Mononuclear cell (primary cell): ENCODE measurements around the gene LRRD1. TPM values are rescaled to one million over a fixed set of nuclear protein-coding genes. Genes with fewer than 3 reads are reported as not detected.
"Not testable (repeated sequence)": the region's sequence is repeated elsewhere in the genome, so short reads cannot be mapped to it uniquely, and the experiment has no call there.

Experiments used
- H3K27me3 ChIP-seq: 2 replicates; pipeline ENCODE4 v1.6.0; 2011; ENCODE audit warnings: low read length, control low read depth; ENCODE audit not compliant: insufficient read depth
- H3K4me1 ChIP-seq: 2 replicates; pipeline ENCODE4 v1.5.1; 2011; ENCODE audit warnings: mild to moderate bottlenecking, low read length, control low read depth; ENCODE audit not compliant: insufficient read depth
- H3K4me3 ChIP-seq: 2 replicates; pipeline ENCODE4 v1.5.1; 2011; ENCODE audit warnings: mild to moderate bottlenecking, low read length, moderate library complexity
- H3K9me3 ChIP-seq: 2 replicates; pipeline ENCODE4 v1.5.1; 2011; ENCODE audit warnings: low read depth, mild to moderate bottlenecking, control low read depth, low read length
- total RNA-seq: library from RNA; depleted of rRNA; stranded (reverse); fragments of >200 nt; gene quantifications from one replicate; pipeline ENCODE4 v1.2.3, GENCODE V29; 2012

LRRD1 gene
- 0.10 TPM for total RNA-seq

DNA sequence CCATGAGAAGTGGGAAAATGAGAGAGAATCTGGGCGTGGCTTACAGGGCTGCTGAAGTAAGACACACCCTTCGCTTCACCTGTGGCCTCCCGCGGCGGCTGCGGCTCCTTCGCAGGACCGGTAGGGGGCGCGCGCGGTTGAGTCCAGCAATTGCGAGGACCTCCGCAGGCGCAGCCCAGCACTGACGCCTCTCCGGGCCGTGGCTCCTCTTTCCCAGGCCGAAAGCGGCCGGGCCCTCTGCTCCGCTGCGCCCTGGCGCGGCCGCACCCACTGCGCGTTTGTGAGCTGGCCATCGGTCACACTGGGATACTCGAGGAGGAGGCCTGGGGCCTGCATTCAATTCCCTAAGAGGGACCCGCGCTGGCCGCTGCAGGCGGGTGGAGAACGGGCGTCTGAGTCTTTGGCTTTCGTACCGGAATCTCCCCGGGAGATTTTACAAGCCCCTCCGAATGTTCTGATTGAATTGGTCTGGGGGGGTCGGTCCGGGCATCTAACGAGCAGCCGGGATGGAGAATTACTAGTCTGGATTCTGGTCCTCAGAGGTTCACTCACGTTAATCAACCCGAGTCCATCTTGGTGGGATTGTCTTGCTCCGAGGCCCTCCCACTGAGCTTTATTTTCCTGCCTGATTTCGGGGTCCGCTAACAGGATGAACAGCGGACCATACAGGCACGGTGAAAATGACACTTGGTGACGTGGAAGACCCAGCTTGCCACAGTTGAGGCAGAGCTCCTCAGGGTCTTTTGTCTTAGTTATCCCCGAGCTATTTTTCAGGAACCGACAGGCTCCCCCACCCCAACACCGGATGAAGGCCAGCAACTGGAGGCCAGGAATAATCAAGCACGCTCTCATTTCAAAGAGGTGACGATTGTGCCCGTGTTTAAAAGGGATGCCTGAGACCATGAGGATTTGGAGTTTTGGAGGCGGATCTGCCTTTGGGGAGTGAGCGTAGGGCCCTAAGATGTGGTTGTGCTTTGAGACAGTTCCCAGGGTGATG, at the start of gene LRRD1:
LRRD1 (minus strand) TSS at position 215 of the 997 bp plus-strand sequence. CDS start 13,940 bp downstream, outside the sequence.
- Histone ChIP-seq H3K9me3 (no peaks in the 10 kb centered on the region), H3K4me1 (peaks cover 8% of the 10 kb centered on the region), H3K27me3 (peaks cover 11% of the 10 kb centered on the region), H3K4me3 (peak within 1 kb of the TSS; percentile 37)

- Histone ChIP-seq H3K9me3 (no peaks in the 10 kb centered on the region), H3K4me3 (no peak overlapping the region), H3K4me1 (no peaks in the 10 kb centered on the region), H3K27me3 (no peaks in the 10 kb centered on the region)
Measured at GRCh38 chr7:92228742-92229141, 49.8 kb upstream of the LRRD1 start.

DNA sequence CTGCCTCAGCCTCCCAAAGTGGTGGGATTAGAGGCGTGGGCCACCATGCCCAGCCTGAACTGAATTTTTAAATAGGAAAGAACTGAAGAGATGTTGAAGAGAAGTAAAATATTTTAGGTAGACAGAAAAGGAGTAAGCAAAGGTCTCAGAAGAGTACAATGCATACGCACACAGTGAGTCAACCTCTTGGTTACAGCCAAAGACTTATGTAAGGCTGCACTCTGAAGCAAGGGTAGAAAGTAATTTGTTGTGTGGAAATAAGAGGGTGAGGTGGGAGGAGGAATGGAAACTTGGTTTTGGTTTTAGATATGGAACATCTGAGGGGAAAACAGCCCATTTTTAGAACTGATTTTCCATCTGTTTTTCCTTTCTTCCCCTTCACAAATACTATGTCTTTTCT, 49.2 kb upstream of the LRRD1 start:
- Histone ChIP-seq H3K27me3 (no peaks in the 10 kb centered on the region), H3K4me3 (no peak overlapping the region), H3K9me3 (no peaks in the 10 kb centered on the region), H3K4me1 (no peaks in the 10 kb centered on the region)

GRCh38 chr7:92226981-92227380, 48.0 kb upstream of the LRRD1 start:
- Histone ChIP-seq H3K4me3 (no peak overlapping the region), H3K9me3 (no peaks in the 10 kb centered on the region), H3K4me1 (no peaks in the 10 kb centered on the region), H3K27me3 (no peaks in the 10 kb centered on the region)

DNA sequence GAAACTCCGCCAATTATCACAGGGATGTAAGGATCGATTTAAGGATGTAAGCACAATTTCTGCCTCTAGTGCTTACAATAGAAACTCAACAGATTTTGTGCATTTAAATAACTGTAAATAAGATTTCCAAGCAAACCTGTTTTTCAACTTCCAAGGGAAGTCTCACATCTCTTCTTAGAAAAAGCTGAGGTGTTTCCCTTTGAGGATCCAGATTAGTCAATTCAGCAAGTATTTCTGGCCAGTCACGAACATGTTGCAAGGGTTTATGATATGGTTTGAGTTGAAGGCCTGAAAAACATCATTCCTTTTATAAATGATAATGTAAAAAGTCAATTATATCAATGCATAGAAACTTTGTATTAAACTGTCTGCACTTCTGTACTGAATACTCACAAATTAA, 42.8 kb upstream of the LRRD1 start:
- Histone ChIP-seq H3K9me3 (no peaks in the 10 kb centered on the region), H3K4me3 (no peak overlapping the region), H3K27me3 (no peaks in the 10 kb centered on the region), H3K4me1 (no peaks in the 10 kb centered on the region)

GRCh38 chr7:92206672-92207071, 27.7 kb upstream of the LRRD1 start:
- Histone ChIP-seq H3K9me3 (peaks cover 25% of the 10 kb centered on the region), H3K4me1 (no peaks in the 10 kb centered on the region), H3K4me3 (no peak overlapping the region), H3K27me3 (no peaks in the 10 kb centered on the region)

DNA sequence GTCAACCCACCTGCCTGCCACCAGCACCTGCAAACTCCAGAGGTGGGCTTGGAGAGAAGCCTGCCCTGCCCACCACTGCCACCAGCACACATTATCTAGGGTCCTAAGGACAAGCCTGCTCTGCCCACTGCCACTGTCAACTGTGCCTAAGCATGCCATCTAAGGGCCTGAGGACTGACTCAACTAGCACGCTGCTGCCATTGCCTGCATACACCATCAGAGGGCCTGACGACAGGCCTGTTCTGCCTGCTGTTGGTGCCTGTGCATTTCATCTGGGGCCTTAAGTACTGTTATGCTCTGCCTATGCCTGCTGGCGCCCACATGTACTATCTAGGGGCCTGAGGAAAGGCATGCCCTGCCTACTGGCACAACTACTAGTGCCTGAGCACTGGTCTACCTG, 27.0 kb upstream of the LRRD1 start:
- Histone ChIP-seq H3K4me3 (no peak overlapping the region), H3K27me3 (no peaks in the 10 kb centered on the region), H3K9me3 (peaks cover 25% of the 10 kb centered on the region), H3K4me1 (no peaks in the 10 kb centered on the region)

DNA sequence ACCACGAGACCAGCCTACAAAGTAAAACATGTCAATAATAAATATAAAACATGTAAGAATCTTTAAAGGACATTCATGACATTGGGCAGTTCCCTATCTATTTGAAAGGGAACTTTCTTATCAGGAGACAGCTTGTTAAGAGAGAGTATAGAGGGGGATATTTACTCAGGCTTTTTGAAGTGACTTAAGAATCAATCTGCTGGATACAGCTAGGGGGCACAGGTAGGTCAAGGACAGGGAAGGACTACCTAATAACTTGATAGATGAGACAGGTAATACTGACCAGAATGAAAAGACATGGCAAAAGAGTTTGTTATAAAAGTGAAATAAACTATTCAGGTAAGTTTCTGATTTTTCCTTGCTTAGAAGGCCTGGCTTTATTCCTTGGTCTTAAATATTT, 21.8 kb upstream of the LRRD1 start:
- Histone ChIP-seq H3K27me3 (no peaks in the 10 kb centered on the region), H3K4me1 (no peaks in the 10 kb centered on the region), H3K4me3 (no peak overlapping the region), H3K9me3 (no peaks in the 10 kb centered on the region)

DNA sequence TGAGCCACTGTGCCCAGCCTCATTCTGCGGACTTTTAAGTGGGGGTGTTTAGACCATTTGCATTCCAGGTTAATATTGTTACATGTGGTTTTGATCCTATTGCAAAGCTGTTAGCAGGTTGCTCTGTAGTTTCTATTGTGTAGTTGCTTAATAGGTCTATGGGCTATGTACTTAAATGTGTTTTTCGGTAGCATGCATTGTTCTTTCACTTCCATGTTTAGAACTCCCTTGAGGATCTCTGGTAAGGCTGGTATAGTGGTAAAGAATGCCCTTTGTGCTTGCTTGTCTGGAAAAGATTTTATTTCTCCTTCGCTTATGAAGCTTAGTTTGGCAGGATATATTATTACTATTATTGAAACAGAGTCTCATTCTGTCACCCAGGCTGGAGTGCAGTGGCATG, 13.4 kb upstream of the LRRD1 start:
- H3K9me3 ChIP-seq, result peaks cover 20% of the 10 kb centered on the region
- no peaks in the 10 kb centered on the region for H3K27me3 ChIP-seq
- no peak overlapping the region for H3K4me3 ChIP-seq
- no peaks in the 10 kb centered on the region for H3K4me1 ChIP-seq

DNA sequence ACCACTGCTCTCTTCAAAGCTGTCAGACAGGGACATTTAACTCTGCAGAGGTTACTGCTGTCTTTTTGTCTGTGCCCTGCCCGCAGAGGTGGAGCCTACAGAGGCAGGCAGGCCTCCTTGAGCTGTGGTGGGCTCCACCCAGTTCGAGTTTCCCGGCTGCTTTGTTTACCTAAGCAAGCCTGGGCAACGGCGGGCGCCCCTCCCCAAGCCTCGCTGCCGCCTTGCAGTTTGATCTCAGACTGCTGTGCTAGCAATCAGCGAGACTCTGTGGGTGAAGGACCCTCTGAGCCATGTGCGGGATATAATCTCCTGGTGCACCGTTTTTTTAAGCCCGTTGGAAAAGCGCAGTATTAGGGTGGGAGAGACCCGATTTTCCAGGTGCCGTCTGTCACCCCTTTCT, 10.3 kb upstream of the LRRD1 start:
- peaks cover 20% of the 10 kb centered on the region for H3K9me3 ChIP-seq
- H3K4me1 ChIP-seq, H3K4me3 ChIP-seq, H3K27me3 ChIP-seq: not testable (repeated sequence)

DNA sequence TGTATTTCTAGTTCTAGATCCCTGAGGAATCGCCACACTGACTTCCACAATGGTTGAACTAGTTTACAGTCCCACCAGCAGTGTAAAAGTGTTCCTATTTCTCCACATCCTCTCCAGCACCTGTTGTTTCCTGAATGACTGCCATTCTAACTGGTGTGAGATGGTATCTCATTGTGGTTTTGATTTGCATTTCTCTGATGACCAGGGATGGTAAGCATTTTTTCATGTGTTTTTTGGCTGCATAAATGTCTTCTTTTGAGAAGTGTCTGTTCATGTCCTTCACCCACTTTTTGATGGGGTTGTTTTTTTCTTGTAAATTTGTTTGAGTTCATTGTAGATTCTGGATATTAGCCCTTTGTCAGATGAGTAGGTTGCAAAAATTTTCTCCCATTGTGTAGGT, 5.4 kb upstream of the LRRD1 start:
- not testable (repeated sequence) for H3K9me3 ChIP-seq, H3K4me3 ChIP-seq, H3K27me3 ChIP-seq, H3K4me1 ChIP-seq

DNA sequence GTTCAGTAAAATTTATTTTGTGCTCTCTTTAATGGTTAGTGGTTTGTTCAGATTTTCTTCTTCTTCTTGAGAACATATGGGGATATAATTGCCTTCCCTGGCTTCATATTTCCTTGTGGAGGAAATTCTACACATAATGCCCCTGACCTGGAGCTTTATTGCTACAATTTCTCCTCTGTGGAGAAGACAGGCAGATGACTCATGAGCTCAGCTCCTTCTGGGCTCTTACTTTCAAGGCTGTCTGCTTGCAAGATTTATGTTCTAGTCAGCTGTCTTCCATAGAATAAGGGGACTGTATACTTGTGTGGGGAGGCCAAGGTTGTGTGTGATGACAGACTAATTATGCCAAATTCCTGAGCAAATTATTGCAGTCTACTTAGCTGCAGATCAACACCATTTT, 1.6 kb downstream of the LRRD1 start:
- Histone ChIP-seq H3K4me1 (peaks cover 8% of the 10 kb centered on the region), H3K4me3 (no peak overlapping the region), H3K9me3 (no peaks in the 10 kb centered on the region), H3K27me3 (peaks cover 11% of the 10 kb centered on the region)

GRCh38 chr7:92169529-92169928, 9.4 kb downstream of the LRRD1 start:
- not testable (repeated sequence) for H3K4me3 ChIP-seq, H3K9me3 ChIP-seq

GRCh38 chr7:92161271-92161670, 17.7 kb downstream of the LRRD1 start:
- no peak overlapping the region for H3K4me3 ChIP-seq
- no peaks in the 10 kb centered on the region for H3K27me3 ChIP-seq
- no peaks in the 10 kb centered on the region for H3K4me1 ChIP-seq

More at GRCh38 chr7:92169529-92169928, 9.4 kb downstream of the LRRD1 start:
- not testable (repeated sequence) for H3K4me1 ChIP-seq, H3K27me3 ChIP-seq

DNA sequence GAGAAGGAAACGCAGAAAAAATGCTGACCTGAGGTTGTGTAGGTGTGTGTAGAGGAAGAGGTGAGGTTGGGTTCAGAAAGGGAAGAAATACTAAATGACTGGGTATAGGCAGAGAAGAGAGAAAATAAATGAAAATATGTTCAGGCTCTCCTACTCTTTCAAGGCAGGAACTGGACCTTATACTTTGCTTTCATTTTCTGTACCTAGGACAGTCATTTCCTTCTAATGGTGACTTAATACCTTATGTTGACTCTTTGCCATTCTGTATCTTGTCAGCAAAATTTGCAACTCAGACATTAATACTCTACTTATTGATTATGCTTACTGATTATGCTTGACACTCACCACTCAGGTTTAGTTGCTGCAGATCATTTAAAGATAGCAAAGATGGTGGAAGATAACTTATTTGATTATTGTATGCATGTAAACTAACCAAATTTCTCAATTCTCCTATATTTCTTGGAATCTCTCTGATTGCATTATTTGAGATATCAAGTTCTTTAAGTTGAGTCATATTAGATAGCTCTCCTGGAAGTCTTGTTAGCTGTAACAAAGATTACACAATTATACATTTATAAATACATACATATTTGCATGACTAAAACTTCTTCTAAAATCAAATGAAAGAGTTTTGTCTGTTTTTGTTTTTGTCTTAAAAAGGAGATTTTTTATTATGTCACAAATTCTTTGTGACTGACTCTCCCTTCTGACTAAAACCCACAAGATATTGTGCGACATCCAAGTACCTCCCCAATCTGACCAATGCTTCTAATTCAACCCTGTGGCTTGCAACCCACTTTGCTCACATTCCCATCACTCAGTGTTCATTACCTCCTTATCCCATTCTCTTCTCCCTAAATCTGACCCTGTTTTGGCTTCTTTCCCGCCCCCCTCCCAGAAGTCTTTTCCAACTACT, 20.0 kb downstream of the LRRD1 start:
- H3K9me3 ChIP-seq, result no peaks in the 10 kb centered on the region
- H3K4me3 ChIP-seq, result no peak overlapping the region
- no peaks in the 10 kb centered on the region for H3K27me3 ChIP-seq
- no peaks in the 10 kb centered on the region for H3K4me1 ChIP-seq

More at GRCh38 chr7:92161271-92161670, 17.7 kb downstream of the LRRD1 start:
- H3K9me3 ChIP-seq, result no peaks in the 10 kb centered on the region
